H1 (cell line): Measurements from ENCODE around the gene OPHN1. TPM values are rescaled to one million over a fixed set of nuclear protein-coding genes. Genes with fewer than 3 reads are reported as not detected.

Source experiments
- CTCF ChIA-PET: fragments of 300-600 bp; sonication (Branson Sonifier 250); formaldehyde crosslinking; loops from one replicate; lab custom pipeline; 2021; ENCODE audit not compliant: partially characterized antibody; lab: Charles Lee
- POLR2A ChIA-PET: fragments of 300-600 bp; sonication (Branson Sonifier 250); formaldehyde crosslinking; loops from one replicate; lab custom pipeline; 2021; ENCODE audit warnings: inconsistent platforms; ENCODE audit not compliant: partially characterized antibody; lab: Charles Lee
- DNase-seq, 2 experiments: peaks; one replicate each; pipeline versions ENCODE4 v3.0.0 to v3.0.0-alpha.2; 2010 to 2022; ENCODE audit warnings: low spot score in 2 of 2, low read depth in 1 of 2, mixed read lengths in 1 of 2
- FAIRE-seq: peaks from 2 replicates; lab custom pipeline; 2011; peaks lifted over from hg19 to GRCh38; lab: Jason Lieb, UNC
- H2AFZ ChIP-seq: 2 replicates; pipeline ENCODE4 v1.8.1; 2012; ENCODE audit warnings: low read length, inconsistent platforms
- H2AK5ac ChIP-seq: 2 replicates; pipeline ENCODE4 v1.6.1; 2013; ENCODE audit warnings: low read depth, low read length
- H2BK120ac ChIP-seq: replicated peaks from 2 replicates; pipeline ENCODE3; 2013; ENCODE audit warnings: low read depth, low read length, inconsistent platforms
- H2BK12ac ChIP-seq: 2 replicates; pipeline ENCODE4 v1.6.1; 2013; ENCODE audit warnings: low read depth, low read length
- H2BK15ac ChIP-seq: 2 replicates; pipeline ENCODE4 v1.6.1; 2013; ENCODE audit warnings: low read length
- H2BK20ac ChIP-seq: 2 replicates; pipeline ENCODE4 v1.6.1; 2013; ENCODE audit warnings: low read length
- H2BK5ac ChIP-seq: 2 replicates; pipeline ENCODE4 v1.6.1; 2013; ENCODE audit warnings: low read depth, low read length
- H3K14ac ChIP-seq: 2 replicates; pipeline ENCODE4 v1.6.1; 2013; ENCODE audit warnings: inconsistent platforms; ENCODE audit not compliant: insufficient read length
- H3K18ac ChIP-seq: 2 replicates; pipeline ENCODE4 v1.6.1; 2013; ENCODE audit warnings: low read length; ENCODE audit errors: extremely low read depth
- H3K23ac ChIP-seq: 2 replicates; pipeline ENCODE4 v1.6.1; 2013; ENCODE audit warnings: inconsistent platforms; ENCODE audit not compliant: insufficient read length
- H3K23me2 ChIP-seq: 2 replicates; pipeline ENCODE4 v1.6.1; 2013; ENCODE audit warnings: low read depth, low read length
- H3K27ac ChIP-seq: 2 replicates; pipeline ENCODE4 v1.6.1; 2011; ENCODE audit warnings: low read depth, low read length, inconsistent platforms
- H3K27me3 ChIP-seq, 4 experiments: replicated peaks in 1 of 4; 1 replicate in 1 of 4; 2 replicates in 3 of 4; pipeline versions ENCODE4 v1.6.1 to v1.8.1; 2011 to 2013; ENCODE audit warnings: low read length in 3 of 4, mild to moderate bottlenecking in 3 of 4, inconsistent platforms in 2 of 4, mixed read lengths in 2 of 4, moderate library complexity in 1 of 4; ENCODE audit not compliant: control insufficient read depth in 3 of 4, insufficient read depth in 3 of 4; ENCODE audit errors: extremely low read depth in 1 of 4
- H3K36me3 ChIP-seq, 4 experiments: 2 replicates each; pipeline versions ENCODE4 v1.6.1 to v1.8.1; 2011 to 2013; ENCODE audit warnings: mild to moderate bottlenecking in 4 of 4, low read length in 3 of 4, moderate library complexity in 2 of 4, control low read depth in 1 of 4, inconsistent platforms in 1 of 4; ENCODE audit not compliant: insufficient read depth in 4 of 4, control insufficient read depth in 2 of 4
- H3K4ac ChIP-seq: replicated peaks from 2 replicates; pipeline ENCODE3; 2013; ENCODE audit warnings: low read length, low read depth, mixed read lengths, inconsistent platforms; ENCODE audit not compliant: insufficient read length
- H3K4me1 ChIP-seq, 4 experiments: replicated peaks in 1 of 4; 1 replicate in 1 of 4; 2 replicates in 3 of 4; pipeline versions ENCODE4 v1.6.1 to v1.8.1; 2011 to 2013; ENCODE audit warnings: low read length in 3 of 4, inconsistent platforms in 2 of 4, mixed read lengths in 1 of 4; ENCODE audit not compliant: insufficient read depth in 4 of 4, control insufficient read depth in 3 of 4
- H3K4me2 ChIP-seq, 2 experiments: 2 replicates each; pipeline versions ENCODE4 v1.6.1 to v1.8.1; 2011 to 2013; ENCODE audit warnings: low read depth in 2 of 2, low read length in 2 of 2, control low read depth in 1 of 2, inconsistent platforms in 1 of 2, mild to moderate bottlenecking in 1 of 2; ENCODE audit not compliant: insufficient read depth in 1 of 2
- H3K4me3 ChIP-seq, 4 experiments: fragments of 200-600, 300-600 bp in 1 of 4; sonication (generic), shearing (Covaris generic), sonication (Bioruptor Twin) in 1 of 4; 2 replicates each; pipeline versions ENCODE4 v1.5.1 to v1.8.1; 2011 to 2016; ENCODE audit warnings: low read length in 4 of 4, low read depth in 3 of 4, control low read depth in 2 of 4, inconsistent platforms in 2 of 4, mild to moderate bottlenecking in 2 of 4, mixed read lengths in 1 of 4, moderate library complexity in 1 of 4; ENCODE audit not compliant: insufficient read depth in 2 of 4; ENCODE audit errors: extremely low read depth in 1 of 4
- H3K56ac ChIP-seq: replicated peaks from 2 replicates; pipeline ENCODE3; 2013; ENCODE audit warnings: low read depth, mild to moderate bottlenecking, mixed read lengths, low read length, inconsistent platforms; ENCODE audit not compliant: insufficient read length
- H3K79me1 ChIP-seq: 2 replicates; pipeline ENCODE4 v1.6.1; 2013; ENCODE audit warnings: low read depth, low read length, control low read depth
- H3K79me2 ChIP-seq, 2 experiments: 2 replicates each; pipeline versions ENCODE4 v1.6.1 to v1.8.1; 2012 to 2013; ENCODE audit warnings: low read length in 2 of 2, mild to moderate bottlenecking in 2 of 2, inconsistent platforms in 1 of 2; ENCODE audit not compliant: insufficient read depth in 2 of 2, control insufficient read depth in 1 of 2
- H3K9ac ChIP-seq, 4 experiments: replicated peaks in 1 of 4; 1 replicate in 1 of 4; 2 replicates in 3 of 4; pipeline versions ENCODE4 v1.6.1 to v1.8.1; 2011 to 2013; ENCODE audit warnings: low read depth in 3 of 4, low read length in 3 of 4, control low read depth in 2 of 4, mild to moderate bottlenecking in 2 of 4, moderate library complexity in 2 of 4, inconsistent platforms in 1 of 4; ENCODE audit errors: extremely low read depth in 1 of 4
- H3K9me3 ChIP-seq, 2 experiments: 2 replicates each; pipeline versions ENCODE4 v1.6.1 to v1.8.1; 2012 to 2013; ENCODE audit warnings: mild to moderate bottlenecking in 2 of 2, moderate library complexity in 2 of 2, control low read depth in 1 of 2, inconsistent platforms in 1 of 2, low read depth in 1 of 2, low read length in 1 of 2, mixed read lengths in 1 of 2; ENCODE audit not compliant: insufficient read depth in 2 of 2
- H4K20me1 ChIP-seq, 2 experiments: replicated peaks in 1 of 2; 2 replicates each; pipeline versions ENCODE3 to v1.8.1; 2011 to 2013; ENCODE audit warnings: inconsistent platforms in 2 of 2, low read length in 2 of 2, mild to moderate bottlenecking in 1 of 2; ENCODE audit not compliant: insufficient read depth in 2 of 2, control insufficient read depth in 1 of 2
- H4K5ac ChIP-seq: 2 replicates; pipeline ENCODE4 v1.6.1; 2013; ENCODE audit warnings: low read length, low read depth, mixed read lengths, inconsistent platforms; ENCODE audit not compliant: insufficient read length
- H4K8ac ChIP-seq: 2 replicates; pipeline ENCODE4 v1.8.0; 2013; ENCODE audit warnings: mild to moderate bottlenecking, moderate library complexity, low read length, inconsistent platforms; ENCODE audit not compliant: insufficient read depth; ENCODE audit errors: extremely low read depth
- H4K91ac ChIP-seq: replicated peaks from 2 replicates; pipeline ENCODE3; 2013; ENCODE audit warnings: low read length, mixed read lengths, inconsistent platforms; ENCODE audit not compliant: insufficient read length
- BCL11A ChIP-seq, 2 experiments: IDR thresholded peaks; one replicate each; pipeline ENCODE4 v1.6.1; 2011; ENCODE audit warnings: low read depth in 2 of 2, low read length in 2 of 2, mild to moderate bottlenecking in 2 of 2
- CBX8 ChIP-seq: fragments of 300-800, 300-1000 bp; sonication (generic); IDR thresholded peaks from 2 replicates; pipeline ENCODE4 v1.7.1; 2016; ENCODE audit warnings: low read depth, low read length, borderline replicate concordance
- EGR1 ChIP-seq: IDR thresholded peaks from 2 replicates; pipeline ENCODE4 v1.6.1; 2011; ENCODE audit warnings: low read depth, low read length, borderline replicate concordance
- GABPA ChIP-seq: IDR thresholded peaks from 2 replicates; pipeline ENCODE4 v1.6.1; 2011; ENCODE audit warnings: mild to moderate bottlenecking, low read length, moderate library complexity, borderline replicate concordance; ENCODE audit not compliant: insufficient read depth
- KDM4A ChIP-seq: IDR thresholded peaks from one replicate; pipeline ENCODE4 v1.7.1; 2012; ENCODE audit warnings: low read depth, mild to moderate bottlenecking, moderate library complexity, low read length, inconsistent platforms; ENCODE audit not compliant: severe bottlenecking
- RBBP5 ChIP-seq: IDR thresholded peaks from 2 replicates; pipeline ENCODE4 v1.7.1; 2012; ENCODE audit warnings: low read depth, mild to moderate bottlenecking, inconsistent platforms, low read length, moderate library complexity, borderline replicate concordance
- WGBS, 2 experiments: shearing (Covaris generic) in 1 of 2; methylation state at CpG; one replicate each; pipeline versions ENCODE4 v1.1.6 to v1.1.7; 2013 to 2015; ENCODE audit warnings: low lambda C conversion rate in 2 of 2, mixed read lengths in 2 of 2, inconsistent platforms in 1 of 2, low coverage in 1 of 2, missing lambda C conversion rate in 1 of 2; ENCODE audit not compliant: insufficient replicate concordance in 2 of 2, insufficient coverage in 1 of 2, insufficient read length in 1 of 2; ENCODE audit errors: extremely low coverage in 1 of 2, missing lambda C conversion rate in 1 of 2; 5-methylcytosine and 5-hydroxymethylcytosine counted together
- polyA plus RNA-seq, 7 experiments: library from polyadenylated mRNA; depleted of rRNA in 3 of 7; stranded (reverse) in 5 of 7; unstranded in 2 of 7; fragments of >200 nt in 5 of 7; fragments of 200-250 nt in 2 of 7; gene quantifications; 1 replicate in 5 of 7; 2 replicates in 1 of 7; 4 replicates in 1 of 7; pipeline versions ENCODE4 v1.2.1 to v1.2.3, GENCODE V29; 2011 to 2013; ENCODE audit warnings: missing spikeins in 2 of 7, mixed read lengths in 2 of 7
- total RNA-seq: library from RNA; stranded (reverse); fragmentation: NEBNext Ultra II Directional; extraction: Animal tissue kit (Norgen Biotek cat#: 25700); gene quantifications from 2 replicates; pipeline ENCODE4 v1.2.1, GENCODE V29; 2021

Gene OPHN1
- total and polyA plus RNA-seq, 2 of the 8 experiments (the other 6 are each of a cell fraction or from before 2014, with no cell fraction given), result 1.2 to 3.5 TPM

DNA sequence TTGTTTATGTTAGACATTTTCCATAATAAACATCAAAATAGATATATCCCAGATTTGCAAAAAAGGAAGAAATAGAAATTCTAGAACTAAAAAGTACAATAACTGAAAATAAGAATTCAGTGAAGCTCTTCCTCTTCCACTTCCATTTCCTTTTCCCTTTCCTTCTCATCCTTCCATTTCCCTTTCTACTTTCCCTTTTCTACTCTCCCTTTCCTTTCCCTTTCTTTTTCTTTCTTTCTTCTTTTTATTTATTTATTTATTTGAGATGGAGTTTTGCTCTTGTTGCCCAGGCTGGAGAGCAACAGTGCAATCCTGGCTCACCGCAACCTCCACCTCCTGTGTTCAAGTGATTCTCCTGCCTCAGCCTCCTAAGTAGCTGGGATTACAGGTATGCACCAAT is 30.6 kb upstream of the OPHN1 start:
- H2AK5ac ChIP-seq, result no peak overlapping the region
- no peak overlapping the region for H2BK20ac ChIP-seq
- no peak overlapping the region for H2BK12ac ChIP-seq
- H3K56ac ChIP-seq, result no peak overlapping the region
- H2BK15ac ChIP-seq, result no peak overlapping the region
- H4K20me1 ChIP-seq, result no peaks in the 10 kb centered on the region
- no peak overlapping the region for H3K4ac ChIP-seq
- H3K4me1 ChIP-seq, result no peaks in the 10 kb centered on the region
- no peak for DNase-seq
- WGBS, 2 experiments, result 100% methylated on average over 1 of the region's 1 CpG; no CpG with 5 or more reads in 1 of the 2 experiments
- H4K5ac ChIP-seq, result no peak overlapping the region
- no peak overlapping the region for H3K27ac ChIP-seq
- H3K79me2 ChIP-seq, result no peaks in the 10 kb centered on the region
- no peaks in the 10 kb centered on the region for H3K79me1 ChIP-seq
- H3K36me3 ChIP-seq, result no peaks in the 10 kb centered on the region
- H2BK5ac ChIP-seq, result no peak overlapping the region
- no peak overlapping the region for H3K14ac ChIP-seq
- H3K9ac ChIP-seq, result no peak overlapping the region
- no peak overlapping the region for H3K18ac ChIP-seq
- H3K4me3 ChIP-seq, result no peak overlapping the region
- no peaks in the 10 kb centered on the region for H3K23me2 ChIP-seq
- no peak for TF ChIP-seq GABPA
- TF ChIP-seq CBX8, result no peak
- TF ChIP-seq BCL11A (IDR thresholded peaks at IDR 0.05; ENCODE audit: low read depth in 2 of 2, low read length in 2 of 2), result no peak
- TF ChIP-seq EGR1, result no peak
- TF ChIP-seq KDM4A, result no peak
- TF ChIP-seq RBBP5, result no peak
- ChIA-PET CTCF (interaction anchor here (1.0 to 1.9 kb wide), 3 partner anchors 35 to 268 kb away, joined by 3 to 9 read pairs (median 4); no protein-coding TSS in a partner anchor), POLR2A (no interaction called here)
- no peaks in the 10 kb centered on the region for H3K9me3 ChIP-seq
- no peak overlapping the region for H2AFZ ChIP-seq
- no peak overlapping the region for H3K4me2 ChIP-seq
- no peaks in the 10 kb centered on the region for H3K27me3 ChIP-seq
- no peak for FAIRE-seq
- no peak overlapping the region for H3K23ac ChIP-seq
- H4K8ac ChIP-seq, result no peak overlapping the region
- no peak overlapping the region for H4K91ac ChIP-seq
- no peak overlapping the region for H2BK120ac ChIP-seq
